ENCODE measurements around the gene IVNS1ABP. TPM values are rescaled to one million over a fixed set of nuclear protein-coding genes. Genes with fewer than 3 reads are reported as not detected.

Gene IVNS1ABP
- total RNA-seq, 5 donors from 2014 or later (not counting 1 experiment from before 2014, with no cell fraction given), result 125 to 292 (median 136) TPM

GRCh38 chr1:185348296-185348695 lies 31.3 kb upstream of the IVNS1ABP start:
- no CpG with 5 or more reads among the region's 1 CpG for WGBS (ENCODE audit: insufficient coverage)
- H3K27me3 ChIP-seq (replicated peaks in 1 of 2; ENCODE audit: control insufficient read depth in 2 of 2, extremely low read depth in 1 of 2, insufficient read depth in 2 of 2, low read length in 1 of 2), result no peaks in the 10 kb centered on the region
- no peaks in the 10 kb centered on the region for H3K36me3 ChIP-seq (ENCODE audit: control insufficient read depth in 2 of 2, extremely low read depth in 1 of 2, insufficient read depth in 1 of 2, low read length in 1 of 2)
- no peak overlapping the region for H3K4me3 ChIP-seq (ENCODE audit: control insufficient read depth in 1 of 2, extremely low read depth in 1 of 2, low read length in 1 of 2)
- no peaks in the 10 kb centered on the region for H3K9me3 Mint-ChIP-seq
- POLR2A ChIA-PET, result interaction anchor here in 1 of 2 donors (0.7 kb wide), 1 partner anchor 1309 kb away, joined by 4 read pairs; no protein-coding TSS in a partner anchor
- no peaks in the 10 kb centered on the region for H3K27me3 Mint-ChIP-seq
- H3K4me3 Mint-ChIP-seq, result no peak overlapping the region
- no peaks in the 10 kb centered on the region for H3K9me3 ChIP-seq
- H3K4me1 Mint-ChIP-seq, result peaks cover 15 to 28% (median 23%) of the 10 kb centered on the region in 3 donors
- CTCF ChIA-PET, result no interaction called here
- H3K4me1 ChIP-seq (ENCODE audit: control insufficient read depth in 1 of 2, extremely low read depth in 1 of 2, insufficient read depth in 2 of 2, low read length in 2 of 2), result peaks cover 4 to 7% of the 10 kb centered on the region in 2 experiments
- H3K36me3 Mint-ChIP-seq, result no peaks in the 10 kb centered on the region
- DNase-seq, result no peak
- no peak overlapping the region for H3K27ac ChIP-seq (ENCODE audit: low read length)
- no peak overlapping the region for H3K27ac Mint-ChIP-seq
- ATAC-seq (replicated peaks in 1 of 4), result no peak

- H3K9me3 Mint-ChIP-seq, result no peaks in the 10 kb centered on the region
- H3K36me3 Mint-ChIP-seq, result no peaks in the 10 kb centered on the region
- Histone ChIP-seq H3K9me3 (no peaks in the 10 kb centered on the region), H3K36me3 (ENCODE audit: control insufficient read depth in 2 of 2, extremely low read depth in 1 of 2, insufficient read depth in 1 of 2, low read length in 1 of 2) (no peaks in the 10 kb centered on the region), H3K4me1 (ENCODE audit: control insufficient read depth in 1 of 2, extremely low read depth in 1 of 2, insufficient read depth in 2 of 2, low read length in 2 of 2) (peaks cover 4 to 9% of the 10 kb centered on the region in 2 experiments), H3K27me3 (replicated peaks in 1 of 2; ENCODE audit: control insufficient read depth in 2 of 2, extremely low read depth in 1 of 2, insufficient read depth in 2 of 2, low read length in 1 of 2) (no peaks in the 10 kb centered on the region), H3K4me3 (ENCODE audit: control insufficient read depth in 1 of 2, extremely low read depth in 1 of 2, low read length in 1 of 2) (no peak overlapping the region), H3K27ac (ENCODE audit: low read length) (no peak overlapping the region)
- no peak overlapping the region for H3K27ac Mint-ChIP-seq
- no peak overlapping the region for H3K4me3 Mint-ChIP-seq
- DNase-seq, result no peak
- 47% methylated on average over 4 of the region's 4 CpGs for WGBS (ENCODE audit: insufficient coverage)
- H3K4me1 Mint-ChIP-seq, result peaks cover 20 to 36% (median 30%) of the 10 kb centered on the region in 3 donors
- H3K27me3 Mint-ChIP-seq, result no peaks in the 10 kb centered on the region
- ChIA-PET CTCF (no interaction called here), POLR2A (no interaction called here)
- ATAC-seq (replicated peaks in 1 of 4), result no peak
These were observed 29.1 kb upstream of the IVNS1ABP start for GRCh38 chr1:185345913-185346720.

GRCh38 chr1:185343306-185343705 lies 26.3 kb upstream of the IVNS1ABP start:
- Histone ChIP-seq H3K36me3 (ENCODE audit: control insufficient read depth in 2 of 2, extremely low read depth in 1 of 2, insufficient read depth in 1 of 2, low read length in 1 of 2) (no peaks in the 10 kb centered on the region), H3K4me1 (ENCODE audit: control insufficient read depth in 1 of 2, extremely low read depth in 1 of 2, insufficient read depth in 2 of 2, low read length in 2 of 2) (peaks cover 25 to 29% of the 10 kb centered on the region in 2 experiments), H3K27me3 (replicated peaks in 1 of 2; ENCODE audit: control insufficient read depth in 2 of 2, extremely low read depth in 1 of 2, insufficient read depth in 2 of 2, low read length in 1 of 2) (no peaks in the 10 kb centered on the region), H3K9me3 (no peaks in the 10 kb centered on the region), H3K4me3 (ENCODE audit: control insufficient read depth in 1 of 2, extremely low read depth in 1 of 2, low read length in 1 of 2) (no peak overlapping the region), H3K27ac (ENCODE audit: low read length) (no peak overlapping the region)
- no CpG with 5 or more reads among the region's 5 CpGs for WGBS (ENCODE audit: insufficient coverage)
- DNase-seq, result no peak
- no peaks in the 10 kb centered on the region for H3K36me3 Mint-ChIP-seq
- H3K27me3 Mint-ChIP-seq, result no peaks in the 10 kb centered on the region
- peaks cover 38 to 49% (median 44%) of the 10 kb centered on the region in 3 donors for H3K4me1 Mint-ChIP-seq
- H3K9me3 Mint-ChIP-seq, result no peaks in the 10 kb centered on the region
- no peak for ATAC-seq (replicated peaks in 1 of 4)
- H3K4me3 Mint-ChIP-seq, result no peak overlapping the region
- no peak overlapping the region for H3K27ac Mint-ChIP-seq
- ChIA-PET POLR2A (interaction anchor here in 1 of 2 donors (0.6 kb wide), 1 partner anchor 508 kb away, joined by 3 read pairs; no protein-coding TSS in a partner anchor), CTCF (interaction anchor here in 1 of 2 donors (0.7 kb wide), 1 partner anchor 1804 kb away, joined by 3 read pairs; no protein-coding TSS in a partner anchor)

GRCh38 chr1:185342672-185343259 lies 25.7 kb upstream of the IVNS1ABP start:
- H3K4me3 Mint-ChIP-seq, result no peak overlapping the region
- no peaks in the 10 kb centered on the region for H3K36me3 Mint-ChIP-seq
- Histone ChIP-seq H3K9me3 (no peaks in the 10 kb centered on the region), H3K27me3 (replicated peaks in 1 of 2; ENCODE audit: control insufficient read depth in 2 of 2, extremely low read depth in 1 of 2, insufficient read depth in 2 of 2, low read length in 1 of 2) (no peaks in the 10 kb centered on the region), H3K36me3 (ENCODE audit: control insufficient read depth in 2 of 2, extremely low read depth in 1 of 2, insufficient read depth in 1 of 2, low read length in 1 of 2) (no peaks in the 10 kb centered on the region), H3K4me3 (ENCODE audit: control insufficient read depth in 1 of 2, extremely low read depth in 1 of 2, low read length in 1 of 2) (no peak overlapping the region), H3K4me1 (ENCODE audit: control insufficient read depth in 1 of 2, extremely low read depth in 1 of 2, insufficient read depth in 2 of 2, low read length in 2 of 2) (peaks cover 25 to 33% of the 10 kb centered on the region in 2 experiments), H3K27ac (ENCODE audit: low read length) (no peak overlapping the region)
- H3K4me1 Mint-ChIP-seq, result peaks cover 39 to 52% (median 46%) of the 10 kb centered on the region in 3 donors
- no peak for ATAC-seq (replicated peaks in 1 of 4)
- no peaks in the 10 kb centered on the region for H3K9me3 Mint-ChIP-seq
- no peaks in the 10 kb centered on the region for H3K27me3 Mint-ChIP-seq
- ChIA-PET CTCF (interaction anchor here in 1 of 2 donors (0.7 kb wide), 1 partner anchor 1805 kb away, joined by 3 read pairs; no protein-coding TSS in a partner anchor), POLR2A (no interaction called here)
- no peak overlapping the region for H3K27ac Mint-ChIP-seq
- 80% methylated on average over 1 of the region's 3 CpGs for WGBS (ENCODE audit: insufficient coverage)
- no peak for DNase-seq

- H3K9me3 ChIP-seq, result no peaks in the 10 kb centered on the region
- peaks cover 45 to 55% (median 48%) of the 10 kb centered on the region in 3 donors for H3K4me1 Mint-ChIP-seq
- H3K4me3 Mint-ChIP-seq, result no peak overlapping the region
- ChIA-PET CTCF (no interaction called here), POLR2A (no interaction called here)
- no peaks in the 10 kb centered on the region for H3K9me3 Mint-ChIP-seq
- WGBS (ENCODE audit: insufficient coverage), result 94% methylated on average over 2 of the region's 2 CpGs
- no peaks in the 10 kb centered on the region for H3K36me3 ChIP-seq (ENCODE audit: control insufficient read depth in 2 of 2, extremely low read depth in 1 of 2, insufficient read depth in 1 of 2, low read length in 1 of 2)
- DNase-seq (no peak), ATAC-seq (replicated peaks in 1 of 4) (no peak)
- H3K4me1 ChIP-seq (ENCODE audit: control insufficient read depth in 1 of 2, extremely low read depth in 1 of 2, insufficient read depth in 2 of 2, low read length in 2 of 2), result peaks cover 25 to 34% of the 10 kb centered on the region in 2 experiments
- no peaks in the 10 kb centered on the region for H3K27me3 Mint-ChIP-seq
- H3K27ac ChIP-seq (ENCODE audit: low read length), result no peak overlapping the region
- H3K36me3 Mint-ChIP-seq, result no peaks in the 10 kb centered on the region
- H3K27me3 ChIP-seq (replicated peaks in 1 of 2; ENCODE audit: control insufficient read depth in 2 of 2, extremely low read depth in 1 of 2, insufficient read depth in 2 of 2, low read length in 1 of 2), result no peaks in the 10 kb centered on the region
- H3K4me3 ChIP-seq (ENCODE audit: control insufficient read depth in 1 of 2, extremely low read depth in 1 of 2, low read length in 1 of 2), result no peak overlapping the region
- no peak overlapping the region for H3K27ac Mint-ChIP-seq
These were observed 25.0 kb upstream of the IVNS1ABP start for GRCh38 chr1:185342017-185342416.

- no peaks in the 10 kb centered on the region for H3K27me3 ChIP-seq (replicated peaks in 1 of 2; ENCODE audit: control insufficient read depth in 2 of 2, extremely low read depth in 1 of 2, insufficient read depth in 2 of 2, low read length in 1 of 2)
- Mint-ChIP-seq H3K9me3 (no peaks in the 10 kb centered on the region), H3K36me3 (no peaks in the 10 kb centered on the region), H3K4me3 (no peak overlapping the region), H3K27me3 (no peaks in the 10 kb centered on the region), H3K27ac (peak overlapping the region in 1 of 2 donors; percentile 48), H3K4me1 (peaks cover 42 to 48% (median 47%) of the 10 kb centered on the region in 3 donors)
- ChIA-PET CTCF (no interaction called here), POLR2A (no interaction called here)
- H3K4me3 ChIP-seq (ENCODE audit: control insufficient read depth in 1 of 2, extremely low read depth in 1 of 2, low read length in 1 of 2), result no peak overlapping the region
- H3K9me3 ChIP-seq, result no peaks in the 10 kb centered on the region
- no peak for ATAC-seq (replicated peaks in 1 of 4)
- no peaks in the 10 kb centered on the region for H3K36me3 ChIP-seq (ENCODE audit: control insufficient read depth in 2 of 2, extremely low read depth in 1 of 2, insufficient read depth in 1 of 2, low read length in 1 of 2)
- peaks cover 24 to 30% of the 10 kb centered on the region in 2 experiments for H3K4me1 ChIP-seq (ENCODE audit: control insufficient read depth in 1 of 2, extremely low read depth in 1 of 2, insufficient read depth in 2 of 2, low read length in 2 of 2)
- DNase-seq, result no peak
- H3K27ac ChIP-seq (ENCODE audit: low read length), result no peak overlapping the region
These were observed 24.2 kb upstream of the IVNS1ABP start for GRCh38 chr1:185341196-185341781.

Measured in T-cell (primary cell).